H7 (cell line): ENCODE measurements around the gene RBM17. TPM values are rescaled to one million over a fixed set of nuclear protein-coding genes. Genes with fewer than 3 reads are reported as not detected.
"Not testable (repeated sequence)": the region's sequence is repeated elsewhere in the genome, so short reads cannot be mapped to it uniquely, and the experiment has no call there.

Experiments
- DNase-seq: peaks from one replicate; pipeline ENCODE4 v3.0.0; 2012
- H3K27me3 ChIP-seq: 2 replicates; pipeline ENCODE4 v1.6.0; 2011; ENCODE audit warnings: mild to moderate bottlenecking, low read length; ENCODE audit not compliant: control insufficient read depth, insufficient read depth
- H3K36me3 ChIP-seq: replicated peaks from 2 replicates; pipeline ENCODE4 v1.5.1; 2011; ENCODE audit warnings: low read length; ENCODE audit not compliant: control insufficient read depth, insufficient read depth
- H3K4me3 ChIP-seq: 2 replicates; pipeline ENCODE4 v1.5.1; 2011; ENCODE audit warnings: low read depth, mild to moderate bottlenecking, control low read depth, low read length, moderate library complexity; ENCODE audit not compliant: insufficient read depth
- total RNA-seq: library from RNA; depleted of rRNA; stranded (reverse); fragments of >200 nt; shearing (Covaris generic); gene quantifications from 2 replicates; pipeline ENCODE4 v1.2.3, GENCODE V29; 2014

The RBM17 gene
- total RNA-seq, 1 experiment from 2014 or later = 41.9 TPM

GRCh38 chr10:6121146-6121545 lies 32.3 kb downstream of the RBM17 start:
- DNase-seq = no peak
- Histone ChIP-seq H3K27me3 (no peaks in the 10 kb centered on the region), H3K4me3 (no peak overlapping the region), H3K36me3 (no peaks in the 10 kb centered on the region)

GRCh38 chr10:6123532-6123931 lies 34.7 kb downstream of the RBM17 start:
- H3K36me3 ChIP-seq = no peaks in the 10 kb centered on the region
- no peak for DNase-seq
- no peak overlapping the region for H3K4me3 ChIP-seq
- H3K27me3 ChIP-seq = no peaks in the 10 kb centered on the region; the same call in 1 of the 2 replicates

GRCh38 chr10:6124666-6125065 lies 35.8 kb downstream of the RBM17 start:
- Histone ChIP-seq H3K36me3 (no peaks in the 10 kb centered on the region), H3K27me3 (no peaks in the 10 kb centered on the region; the same call in 1 of the 2 replicates), H3K4me3 (no peak overlapping the region)
- DNase-seq = no peak

GRCh38 chr10:6127461-6127860 lies 38.6 kb downstream of the RBM17 start:
- not testable (repeated sequence) for DNase-seq, H3K36me3 ChIP-seq, H3K27me3 ChIP-seq, H3K4me3 ChIP-seq

GRCh38 chr10:6128087-6128486 lies 39.3 kb downstream of the RBM17 start:
- Histone ChIP-seq H3K4me3 (no peak overlapping the region), H3K36me3 (no peaks in the 10 kb centered on the region), H3K27me3 (no peaks in the 10 kb centered on the region; the same call in 1 of the 2 replicates)
- DNase-seq = no peak

- no peaks in the 10 kb centered on the region for H3K36me3 ChIP-seq
- no peak overlapping the region for H3K4me3 ChIP-seq
- DNase-seq = peak; percentile 73
- H3K27me3 ChIP-seq = no peaks in the 10 kb centered on the region; the same call in 1 of the 2 replicates
These were observed 39.9 kb downstream of the RBM17 start for GRCh38 chr10:6128591-6129251.

GRCh38 chr10:6130848-6131470 lies 42.1 kb downstream of the RBM17 start:
- H3K27me3 ChIP-seq = no peaks in the 10 kb centered on the region; the same call in 1 of the 2 replicates
- DNase-seq = no peak
- H3K4me3 ChIP-seq = no peak overlapping the region
- no peaks in the 10 kb centered on the region for H3K36me3 ChIP-seq

GRCh38 chr10:6133331-6134098 lies 44.7 kb downstream of the RBM17 start:
- Histone ChIP-seq H3K36me3 (no peaks in the 10 kb centered on the region), H3K4me3 (no peak overlapping the region), H3K27me3 (no peaks in the 10 kb centered on the region; the same call in 1 of the 2 replicates)
- DNase-seq = peak; percentile 82

GRCh38 chr10:6134099-6134823 lies 45.4 kb downstream of the RBM17 start:
- H3K4me3 ChIP-seq = no peak overlapping the region
- DNase-seq = no peak
- no peaks in the 10 kb centered on the region for H3K36me3 ChIP-seq
- no peaks in the 10 kb centered on the region for H3K27me3 ChIP-seq

- no peaks in the 10 kb centered on the region for H3K27me3 ChIP-seq
- H3K4me3 ChIP-seq = no peak overlapping the region
- DNase-seq = no peak
- H3K36me3 ChIP-seq = no peaks in the 10 kb centered on the region
These were observed 46.2 kb downstream of the RBM17 start for GRCh38 chr10:6135039-6135438.

- no peak for DNase-seq
- Histone ChIP-seq H3K36me3 (no peaks in the 10 kb centered on the region), H3K27me3 (no peaks in the 10 kb centered on the region), H3K4me3 (no peak overlapping the region)
These were observed 46.8 kb downstream of the RBM17 start for GRCh38 chr10:6135589-6136168.

GRCh38 chr10:6136215-6137201 lies 47.7 kb downstream of the RBM17 start:
- Histone ChIP-seq H3K4me3 (no peak overlapping the region), H3K27me3 (no peaks in the 10 kb centered on the region), H3K36me3 (no peaks in the 10 kb centered on the region)
- DNase-seq = peak; percentile 84

GRCh38 chr10:6138456-6138855 lies 49.6 kb downstream of the RBM17 start:
- no peak for DNase-seq
- Histone ChIP-seq H3K36me3 (no peaks in the 10 kb centered on the region), H3K27me3 (no peaks in the 10 kb centered on the region), H3K4me3 (no peak overlapping the region)
